Vagina (tissue), 2 donors: ENCODE results near the gene COIL. TPM values are rescaled to one million over a fixed set of nuclear protein-coding genes. Genes with fewer than 3 reads are reported as not detected.

ENCODE experiments used
- DNase-seq, 2 donors: peaks; one replicate each; pipeline ENCODE4 v3.0.0-alpha.2; 2017; ENCODE audit errors: extremely low spot score in 2 of 2
- H3K27ac ChIP-seq: fragments of 200-600 bp; sonication (generic); one replicate; pipeline ENCODE4 v1.5.1; 2019
- H3K27me3 ChIP-seq: fragments of 200-600 bp; sonication (generic); one replicate; pipeline ENCODE4 v1.5.1; 2019
- H3K36me3 ChIP-seq, 2 donors: fragments of 200-600 bp; sonication (generic); one replicate each; pipeline ENCODE4 v1.5.1; 2017 to 2019
- H3K4me1 ChIP-seq: fragments of 200-600 bp; sonication (generic); one replicate; pipeline ENCODE4 v1.5.1; 2019
- H3K4me3 ChIP-seq, 2 donors: fragments of 200-600 bp; sonication (generic); 1 replicate in 1 of 2; 2 replicates in 1 of 2; pipeline ENCODE4 v1.5.1; 2016 to 2019
- H3K9me3 ChIP-seq: fragments of 200-600 bp; sonication (generic); one replicate; pipeline ENCODE4 v1.5.1; 2019
- POLR2A ChIP-seq, 2 donors: fragments of 450-650 bp; IDR thresholded peaks; one replicate each; pipeline ENCODE4 v1.6.1; 2017; ENCODE audit warnings: antibody characterized with exemption in 2 of 2, mild to moderate bottlenecking in 2 of 2, moderate library complexity in 2 of 2
- POLR2AphosphoS5 ChIP-seq, 2 donors: sonication (generic); formaldehyde crosslinking; IDR thresholded peaks; one replicate each; pipeline ENCODE4 v1.9.0; 2017; ENCODE audit warnings: antibody characterized with exemption in 2 of 2, mild to moderate bottlenecking in 2 of 2, low read depth in 1 of 2; ENCODE audit not compliant: insufficient read depth in 1 of 2
- intact Hi-C: fragments of 100-400 bp; cut with DNase I; formaldehyde crosslinking; loops from one replicate; pipeline ENCODE4 v1.15.1; 2023
- total RNA-seq: library from RNA; depleted of rRNA; stranded (reverse); fragments of >200 nt; gene quantifications from one replicate; pipeline ENCODE4 v1.2.3, GENCODE V29; 2016
- TF ChIP-seq, protein P1 (sequence below), 3 experiments: fragments of 450-650 bp in 2 of 3; fragments of 200-600 bp in 1 of 3; sonication (generic) in 1 of 3; IDR thresholded peaks; one replicate each; pipeline ENCODE4 v1.5.1; 2017 to 2019; ENCODE audit warnings: antibody characterized with exemption in 3 of 3, mild to moderate bottlenecking in 2 of 3, moderate library complexity in 2 of 3

Gene COIL
- total RNA-seq, 1 donor from 2014 or later, result 9.8 TPM

DNA sequence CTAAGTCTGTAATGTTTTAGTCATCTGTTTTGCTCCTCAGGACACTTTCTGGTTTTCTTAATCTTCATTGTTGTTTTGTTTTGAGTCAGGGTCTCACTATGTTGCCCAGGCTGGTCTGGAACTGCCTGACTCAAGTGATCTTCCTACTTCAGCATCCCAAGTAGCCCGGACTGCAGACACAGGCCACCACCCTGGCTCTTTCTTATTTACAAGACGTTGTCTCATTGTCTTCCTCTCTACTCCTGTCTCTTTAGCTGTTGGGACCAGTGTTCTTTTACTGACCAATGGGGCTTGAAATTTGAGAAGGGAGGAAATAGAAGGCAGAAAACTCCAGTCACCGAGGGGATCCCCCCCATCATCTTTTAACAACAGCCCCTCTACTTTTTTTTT, 18.2 kb upstream of the COIL start:
- intact Hi-C loops, result loop anchor here (5.0 kb wide), 1 partner anchor 1538 kb away; no protein-coding TSS in a partner anchor
- Histone ChIP-seq H3K9me3 (no peaks in the 10 kb centered on the region), H3K36me3 (no peaks in the 10 kb centered on the region), H3K27me3 (no peaks in the 10 kb centered on the region), H3K4me1 (peaks cover 23% of the 10 kb centered on the region), H3K4me3 (peak overlapping the region; percentile 15 to 59), H3K27ac (peak overlapping the region; percentile 68)
- no peak for TF ChIP-seq POLR2AphosphoS5 (IDR thresholded peaks at IDR 0.05; ENCODE audit: insufficient read depth in 1 of 2, low read depth in 1 of 2)
- TF ChIP-seq POLR2A (IDR thresholded peaks at IDR 0.05), result no peak
- TF ChIP-seq, protein P1, sequence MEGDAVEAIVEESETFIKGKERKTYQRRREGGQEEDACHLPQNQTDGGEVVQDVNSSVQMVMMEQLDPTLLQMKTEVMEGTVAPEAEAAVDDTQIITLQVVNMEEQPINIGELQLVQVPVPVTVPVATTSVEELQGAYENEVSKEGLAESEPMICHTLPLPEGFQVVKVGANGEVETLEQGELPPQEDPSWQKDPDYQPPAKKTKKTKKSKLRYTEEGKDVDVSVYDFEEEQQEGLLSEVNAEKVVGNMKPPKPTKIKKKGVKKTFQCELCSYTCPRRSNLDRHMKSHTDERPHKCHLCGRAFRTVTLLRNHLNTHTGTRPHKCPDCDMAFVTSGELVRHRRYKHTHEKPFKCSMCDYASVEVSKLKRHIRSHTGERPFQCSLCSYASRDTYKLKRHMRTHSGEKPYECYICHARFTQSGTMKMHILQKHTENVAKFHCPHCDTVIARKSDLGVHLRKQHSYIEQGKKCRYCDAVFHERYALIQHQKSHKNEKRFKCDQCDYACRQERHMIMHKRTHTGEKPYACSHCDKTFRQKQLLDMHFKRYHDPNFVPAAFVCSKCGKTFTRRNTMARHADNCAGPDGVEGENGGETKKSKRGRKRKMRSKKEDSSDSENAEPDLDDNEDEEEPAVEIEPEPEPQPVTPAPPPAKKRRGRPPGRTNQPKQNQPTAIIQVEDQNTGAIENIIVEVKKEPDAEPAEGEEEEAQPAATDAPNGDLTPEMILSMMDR (IDR thresholded peaks at IDR 0.05), result no peak
- DNase-seq, result no peak

DNA sequence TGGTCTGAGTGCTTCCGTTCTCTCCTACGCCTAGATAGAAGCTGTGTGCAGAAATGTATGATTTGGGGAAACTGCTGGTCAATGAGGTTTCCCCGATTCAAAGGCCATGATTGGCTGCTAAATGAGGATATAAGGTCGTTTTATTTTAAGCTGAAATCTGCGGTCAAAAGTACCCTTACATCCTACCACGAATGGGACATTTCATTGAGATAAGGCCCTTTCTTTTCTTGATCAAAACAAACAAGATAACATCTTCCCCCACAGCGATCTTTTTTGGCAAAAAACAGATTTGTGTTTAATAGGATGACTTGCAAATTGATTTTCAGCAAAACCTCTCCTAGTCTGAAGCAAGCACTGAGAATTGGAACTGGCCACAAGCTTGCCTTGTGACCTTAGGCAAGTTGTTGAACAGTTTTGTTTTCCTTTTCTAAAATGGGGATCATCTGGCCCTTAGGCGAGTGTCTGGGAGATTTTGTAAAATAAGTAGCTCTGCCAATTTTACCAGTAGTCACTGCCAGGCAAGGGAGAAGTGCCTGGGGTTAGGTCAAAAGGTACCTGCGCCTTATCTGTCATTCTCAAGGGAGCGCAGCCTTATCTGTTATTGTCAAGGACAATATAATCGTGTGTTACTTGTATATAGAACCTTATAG, 17.7 kb upstream of the COIL start:
- no peak for DNase-seq
- Histone ChIP-seq H3K36me3 (no peaks in the 10 kb centered on the region), H3K27ac (peak overlapping the region; percentile 68), H3K9me3 (no peaks in the 10 kb centered on the region), H3K4me1 (peaks cover 23% of the 10 kb centered on the region), H3K27me3 (no peaks in the 10 kb centered on the region), H3K4me3 (peak overlapping the region; percentile 45 to 59)
- intact Hi-C loops, result loop anchor here (5.0 kb wide), 1 partner anchor 1539 kb away; no protein-coding TSS in a partner anchor
- no peak for TF ChIP-seq POLR2AphosphoS5 (IDR thresholded peaks at IDR 0.05; ENCODE audit: insufficient read depth in 1 of 2, low read depth in 1 of 2)

DNA sequence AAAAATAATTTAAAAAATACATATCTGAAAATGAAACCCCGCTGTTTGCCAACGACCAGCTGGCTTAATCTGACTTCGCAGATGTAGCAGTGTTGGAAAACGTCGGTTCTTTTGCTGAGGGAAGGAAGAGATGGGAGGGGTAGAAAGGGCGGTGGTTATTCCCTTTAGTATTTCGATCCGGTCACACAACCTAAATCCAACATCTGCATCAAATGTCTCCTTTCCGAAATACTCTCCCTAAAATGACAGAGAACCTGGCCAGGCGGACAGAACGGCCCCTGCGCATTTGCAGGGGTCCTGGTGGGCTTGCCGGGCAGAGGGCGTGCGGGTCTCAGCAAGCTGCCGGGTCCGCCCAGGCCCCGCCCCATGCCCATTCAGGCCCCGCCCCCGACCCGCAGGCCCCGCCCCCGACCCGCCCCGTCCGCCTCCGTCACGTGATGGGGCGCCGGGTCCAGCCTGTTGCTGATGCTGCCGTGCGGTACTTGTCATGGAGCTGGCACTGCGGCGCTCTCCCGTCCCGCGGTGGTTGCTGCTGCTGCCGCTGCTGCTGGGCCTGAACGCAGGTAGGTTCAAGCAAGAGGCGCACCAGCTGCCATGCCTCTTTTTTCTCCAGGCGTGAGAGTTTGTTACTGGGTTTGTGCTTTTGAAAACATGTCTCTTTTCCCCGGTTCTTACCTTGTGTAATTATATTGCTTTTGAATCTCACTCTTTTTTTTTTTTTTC, 17.0 kb upstream of the COIL start, which contains the start of gene SCPEP1:
SCPEP1 (plus strand) TSS at position 459 of the 723 bp plus-strand sequence; CDS start at position 488, 29 bp downstream.
- intact Hi-C loops, result loop anchor here (5.0 kb wide), 1 partner anchor 1539 kb away; no protein-coding TSS in a partner anchor
- Histone ChIP-seq H3K36me3 (no peaks in the 10 kb centered on the region), H3K27ac (peak within 1 kb of the TSS; percentile 68), H3K9me3 (no peaks in the 10 kb centered on the region), H3K4me3 (peak within 1 kb of the TSS; percentile 45 to 59), H3K27me3 (no peaks in the 10 kb centered on the region), H3K4me1 (peaks cover 23% of the 10 kb centered on the region)
- TF ChIP-seq, protein P1 (IDR thresholded peaks at IDR 0.05), result no peak
- peak in 1 of 2 donors; percentile 46 for TF ChIP-seq POLR2A (IDR thresholded peaks at IDR 0.05)
- peak; percentile 26 to 76 for TF ChIP-seq POLR2AphosphoS5 (IDR thresholded peaks at IDR 0.05; ENCODE audit: insufficient read depth in 1 of 2, low read depth in 1 of 2)
- peak in 1 of 2 donors; percentile 95 for DNase-seq

- Histone ChIP-seq H3K4me3 (peak overlapping the region; percentile 45 to 59), H3K27me3 (no peaks in the 10 kb centered on the region), H3K27ac (no peak overlapping the region), H3K36me3 (no peaks in the 10 kb centered on the region), H3K4me1 (peaks cover 19% of the 10 kb centered on the region), H3K9me3 (no peaks in the 10 kb centered on the region)
- no peak for TF ChIP-seq POLR2A (IDR thresholded peaks at IDR 0.05)
- no peak for TF ChIP-seq POLR2AphosphoS5 (IDR thresholded peaks at IDR 0.05; ENCODE audit: insufficient read depth in 1 of 2, low read depth in 1 of 2)
- TF ChIP-seq, protein P1 (IDR thresholded peaks at IDR 0.05), result no peak
- intact Hi-C loops, result loop anchor here (5.0 kb wide), 1 partner anchor 1540 kb away; no protein-coding TSS in a partner anchor
- DNase-seq, result no peak
Observed at GRCh38 chr17:56976941-56977608, 16.2 kb upstream of the COIL start.

DNA sequence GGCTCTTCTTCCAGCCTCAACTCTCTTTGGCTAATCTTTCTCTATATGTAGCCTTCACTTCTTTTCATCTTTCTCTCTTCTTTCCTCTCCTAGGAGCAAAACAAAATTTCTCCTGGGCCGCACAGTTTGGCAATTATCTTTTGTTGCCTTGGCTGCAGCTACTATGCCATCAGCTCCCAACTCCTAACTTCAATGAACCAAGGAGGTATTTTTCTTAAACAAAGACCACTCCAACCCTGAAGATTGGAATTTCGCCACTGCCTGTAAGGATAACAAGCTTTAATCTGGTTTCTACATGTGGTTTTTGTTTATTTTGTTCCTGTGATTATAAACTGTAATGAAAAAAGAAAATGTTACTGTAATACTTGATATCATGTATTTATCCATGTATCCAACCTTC, 14.8 kb upstream of the COIL start:
- DNase-seq, result no peak
- H3K36me3 ChIP-seq, result no peaks in the 10 kb centered on the region
- TF ChIP-seq, protein P1 (IDR thresholded peaks at IDR 0.05), result no peak
- TF ChIP-seq POLR2AphosphoS5 (IDR thresholded peaks at IDR 0.05; ENCODE audit: insufficient read depth in 1 of 2, low read depth in 1 of 2), result no peak
- TF ChIP-seq POLR2A (IDR thresholded peaks at IDR 0.05), result no peak
- intact Hi-C loops, result loop anchor here (5.0 kb wide), 1 partner anchor 1542 kb away; no protein-coding TSS in a partner anchor
- H3K27me3 ChIP-seq, result no peaks in the 10 kb centered on the region
- H3K9me3 ChIP-seq, result no peaks in the 10 kb centered on the region
- H3K27ac ChIP-seq, result no peak overlapping the region
- H3K4me3 ChIP-seq, result no peak overlapping the region
- peaks cover 15% of the 10 kb centered on the region for H3K4me1 ChIP-seq
